ENCODE measurements around the gene MSRB2. TPM values are rescaled to one million over a fixed set of nuclear protein-coding genes. Genes with fewer than 3 reads are reported as not detected.

The MSRB2 gene
- total RNA-seq: 9.2 and 14.9 TPM in 2 replicates

GRCh38 chr10:23095404-23095965 lies at the start of gene MSRB2:
TSS of gene MSRB2 (plus strand) at chr10:23095579. CDS start at chr10:23095609, 30 bp downstream.

Other genes starting within 250 kb of the MSRB2 start
- not detected in 2 replicates for gene ARMC3, start 167.5 kb upstream of the MSRB2 start, total RNA-seq
- gene PTF1A, start 96.7 kb downstream of the MSRB2 start, total RNA-seq: not detected in 2 replicates
- gene C10orf67, start 249.2 kb downstream of the MSRB2 start, total RNA-seq: 0.19 TPM in 1 of 2 replicates, not detected in the other